ENCODE data around the gene DNAH2.

- TF ChIP-seq, protein P1, sequence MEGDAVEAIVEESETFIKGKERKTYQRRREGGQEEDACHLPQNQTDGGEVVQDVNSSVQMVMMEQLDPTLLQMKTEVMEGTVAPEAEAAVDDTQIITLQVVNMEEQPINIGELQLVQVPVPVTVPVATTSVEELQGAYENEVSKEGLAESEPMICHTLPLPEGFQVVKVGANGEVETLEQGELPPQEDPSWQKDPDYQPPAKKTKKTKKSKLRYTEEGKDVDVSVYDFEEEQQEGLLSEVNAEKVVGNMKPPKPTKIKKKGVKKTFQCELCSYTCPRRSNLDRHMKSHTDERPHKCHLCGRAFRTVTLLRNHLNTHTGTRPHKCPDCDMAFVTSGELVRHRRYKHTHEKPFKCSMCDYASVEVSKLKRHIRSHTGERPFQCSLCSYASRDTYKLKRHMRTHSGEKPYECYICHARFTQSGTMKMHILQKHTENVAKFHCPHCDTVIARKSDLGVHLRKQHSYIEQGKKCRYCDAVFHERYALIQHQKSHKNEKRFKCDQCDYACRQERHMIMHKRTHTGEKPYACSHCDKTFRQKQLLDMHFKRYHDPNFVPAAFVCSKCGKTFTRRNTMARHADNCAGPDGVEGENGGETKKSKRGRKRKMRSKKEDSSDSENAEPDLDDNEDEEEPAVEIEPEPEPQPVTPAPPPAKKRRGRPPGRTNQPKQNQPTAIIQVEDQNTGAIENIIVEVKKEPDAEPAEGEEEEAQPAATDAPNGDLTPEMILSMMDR (IDR thresholded peaks at IDR 0.05; ENCODE audit: insufficient read depth, low read length, poor library complexity, severe bottlenecking), result no peak
- TF ChIP-seq EZH2phosphoT487 (conservative IDR thresholded peaks at IDR 0.05; ENCODE audit: low read length), result no peak
These were observed 19.5 kb upstream of the DNAH2 start for GRCh38 chr17:7697828-7698588.

Data from SU-DHL-6 (cell line).